GM12878 (cell line): ENCODE results near the gene EDC3.

ENCODE experiments used
- CTCF ChIP-seq, 3 experiments: IDR thresholded peaks in 2 of 3; conservative IDR thresholded peaks in 1 of 3; 2 replicates each; pipeline ENCODE4 v1.5.1; 2011; ENCODE audit warnings: low read depth in 3 of 3, low read length in 3 of 3, mild to moderate bottlenecking in 3 of 3, control low read depth in 2 of 3, moderate library complexity in 2 of 3, inconsistent platforms in 1 of 3, mixed read lengths in 1 of 3; ENCODE audit not compliant: control insufficient read depth in 2 of 3, insufficient read depth in 1 of 3; ENCODE audit errors: extremely low read depth in 1 of 3
- E2F8 ChIP-seq: fragments of 450-650 bp; IDR thresholded peaks from 2 replicates; pipeline ENCODE4 v1.6.1; 2018; ENCODE audit warnings: mild to moderate bottlenecking, low read depth, moderate library complexity; ENCODE audit not compliant: partially characterized antibody
- EP300 ChIP-seq, 2 experiments: fragments of 150-350 bp in 1 of 2; IDR thresholded peaks; 2 replicates each; pipeline ENCODE4 v1.6.1; 2011 to 2012; ENCODE audit warnings: low read depth in 2 of 2, low read length in 2 of 2, borderline replicate concordance in 1 of 2, improper control_type of control experiment in 1 of 2, inconsistent platforms in 1 of 2; ENCODE audit not compliant: control insufficient read depth in 1 of 2
- GABPA ChIP-seq: IDR thresholded peaks from 2 replicates; pipeline ENCODE4 v1.6.1; 2014; ENCODE audit warnings: antibody characterized with exemption, low read depth, mild to moderate bottlenecking, inconsistent platforms
- MAX ChIP-seq: IDR thresholded peaks from 2 replicates; pipeline ENCODE4 v1.6.1; 2012; ENCODE audit warnings: low read depth, low read length, improper control_type of control experiment
- MTA3 ChIP-seq: IDR thresholded peaks from 2 replicates; pipeline ENCODE4 v1.6.1; 2012; ENCODE audit warnings: low read length, inconsistent platforms, borderline replicate concordance
- MXI1 ChIP-seq: fragments of 150-350 bp; IDR thresholded peaks from 2 replicates; pipeline ENCODE4 v1.6.1; 2011; ENCODE audit warnings: low read depth, mild to moderate bottlenecking, inconsistent platforms, low read length, improper control_type of control experiment
- PAX5 ChIP-seq: IDR thresholded peaks from 2 replicates; pipeline ENCODE4 v1.6.1; 2011; ENCODE audit warnings: low read depth, low read length, borderline replicate concordance
- POLR2A ChIP-seq: IDR thresholded peaks from 2 replicates; pipeline ENCODE4 v1.6.1; 2011; ENCODE audit warnings: low read depth, mild to moderate bottlenecking, low read length
- RFX5 ChIP-seq: IDR thresholded peaks from 2 replicates; pipeline ENCODE4 v1.6.1; 2011; ENCODE audit warnings: low read depth, low read length, improper control_type of control experiment
- SUPT20H ChIP-seq: IDR thresholded peaks from 2 replicates; pipeline ENCODE4 v1.6.1; 2011; ENCODE audit warnings: low read depth, mild to moderate bottlenecking, low read length, moderate library complexity, borderline replicate concordance; ENCODE audit not compliant: control insufficient read depth
- TAF1 ChIP-seq: IDR thresholded peaks from 2 replicates; pipeline ENCODE4 v1.6.1; 2011; ENCODE audit warnings: mild to moderate bottlenecking, low read depth, low read length, borderline replicate concordance
- YY1 ChIP-seq: IDR thresholded peaks from 2 replicates; pipeline ENCODE4 v1.6.1; 2011; ENCODE audit warnings: low read depth, mild to moderate bottlenecking, low read length
- ZZZ3 ChIP-seq: IDR thresholded peaks from 2 replicates; pipeline ENCODE4 v1.6.1; 2011; ENCODE audit warnings: low read depth; ENCODE audit not compliant: control insufficient read depth, insufficient read length

- TF ChIP-seq TAF1 (no peak), CTCF (IDR thresholded peaks at IDR 0.05 in 2 of 3, conservative IDR thresholded peaks at IDR 0.05 in 1 of 3; ENCODE audit: control insufficient read depth in 2 of 3, extremely low read depth in 1 of 3, insufficient read depth in 1 of 3, low read depth in 3 of 3, low read length in 3 of 3) (no peak), MXI1 (no peak), EP300 (IDR thresholded peaks at IDR 0.05; ENCODE audit: borderline replicate concordance in 1 of 2, control insufficient read depth in 1 of 2, low read depth in 2 of 2, low read length in 2 of 2) (no peak), MAX (no peak), ZZZ3 (no peak), SUPT20H (no peak), PAX5 (no peak), YY1 (no peak), POLR2A (no peak), MTA3 (no peak), E2F8 (no peak), GABPA (no peak), RFX5 (no peak)
Observed at GRCh38 chr15:74584779-74585178, 111.0 kb downstream of the EDC3 start.
